Sigmoid colon (tissue), 4 donors: ENCODE measurements around the gene TMEM59L.

Experiments used
- EP300 ChIP-seq, 4 donors: sonication (generic); formaldehyde crosslinking; IDR thresholded peaks; one replicate each; pipeline ENCODE4 v1.6.1; 2017; ENCODE audit warnings: antibody characterized with exemption in 4 of 4
- POLR2AphosphoS5 ChIP-seq, 4 donors: sonication (generic); formaldehyde crosslinking; IDR thresholded peaks; one replicate each; pipeline ENCODE4 v1.6.1; 2017; ENCODE audit warnings: antibody characterized with exemption in 4 of 4
- TF ChIP-seq, protein P1 (sequence below), 4 experiments: fragments of 450-650 bp in 3 of 4; fragments of 200-600 bp in 1 of 4; IDR thresholded peaks; one replicate each; pipeline ENCODE4 v1.5.1; 2016 to 2019; ENCODE audit warnings: antibody characterized with exemption in 4 of 4, mild to moderate bottlenecking in 3 of 4, moderate library complexity in 2 of 4

DNA sequence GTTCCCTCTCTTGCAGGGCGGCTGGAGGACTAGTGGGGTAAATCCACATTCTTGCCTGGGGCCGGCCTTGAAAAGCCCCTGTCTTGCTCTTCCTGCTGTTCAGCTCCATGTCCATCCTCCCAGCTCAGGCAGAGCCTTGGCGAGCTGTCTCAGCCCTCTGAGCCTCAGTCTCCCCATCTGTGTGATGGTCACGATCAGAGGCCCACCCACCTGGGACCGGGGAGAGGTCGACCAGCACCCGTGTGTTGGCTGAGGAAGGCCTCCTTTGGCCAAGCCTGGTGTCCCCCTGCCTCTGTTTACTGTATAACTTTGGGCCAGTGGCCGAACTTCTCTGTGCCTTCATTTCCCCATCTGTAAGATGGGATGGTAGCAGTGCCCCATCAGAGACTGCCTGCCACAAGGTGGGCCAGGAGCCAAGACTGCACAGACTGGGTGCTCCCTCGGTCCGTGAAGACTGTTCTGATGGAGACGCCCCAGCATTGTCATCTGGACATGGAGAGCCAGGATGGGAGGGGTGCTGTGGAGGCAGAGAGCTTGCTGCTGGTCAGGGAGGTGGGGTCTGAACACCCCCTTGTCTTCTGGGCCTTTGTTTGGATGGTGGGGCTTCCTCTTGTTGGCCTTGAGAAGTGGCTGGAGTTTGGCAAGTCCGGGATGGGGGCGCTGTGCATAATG is 42.6 kb downstream of the TMEM59L start:
- TF ChIP-seq, protein P1, sequence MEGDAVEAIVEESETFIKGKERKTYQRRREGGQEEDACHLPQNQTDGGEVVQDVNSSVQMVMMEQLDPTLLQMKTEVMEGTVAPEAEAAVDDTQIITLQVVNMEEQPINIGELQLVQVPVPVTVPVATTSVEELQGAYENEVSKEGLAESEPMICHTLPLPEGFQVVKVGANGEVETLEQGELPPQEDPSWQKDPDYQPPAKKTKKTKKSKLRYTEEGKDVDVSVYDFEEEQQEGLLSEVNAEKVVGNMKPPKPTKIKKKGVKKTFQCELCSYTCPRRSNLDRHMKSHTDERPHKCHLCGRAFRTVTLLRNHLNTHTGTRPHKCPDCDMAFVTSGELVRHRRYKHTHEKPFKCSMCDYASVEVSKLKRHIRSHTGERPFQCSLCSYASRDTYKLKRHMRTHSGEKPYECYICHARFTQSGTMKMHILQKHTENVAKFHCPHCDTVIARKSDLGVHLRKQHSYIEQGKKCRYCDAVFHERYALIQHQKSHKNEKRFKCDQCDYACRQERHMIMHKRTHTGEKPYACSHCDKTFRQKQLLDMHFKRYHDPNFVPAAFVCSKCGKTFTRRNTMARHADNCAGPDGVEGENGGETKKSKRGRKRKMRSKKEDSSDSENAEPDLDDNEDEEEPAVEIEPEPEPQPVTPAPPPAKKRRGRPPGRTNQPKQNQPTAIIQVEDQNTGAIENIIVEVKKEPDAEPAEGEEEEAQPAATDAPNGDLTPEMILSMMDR (IDR thresholded peaks at IDR 0.05): no peak
- TF ChIP-seq POLR2AphosphoS5 (IDR thresholded peaks at IDR 0.05) (no peak), EP300 (IDR thresholded peaks at IDR 0.05) (no peak)
